NOMO-1 (cell line): ENCODE results near the gene CACNG5.

Experiments
- DNase-seq, 2 experiments: peaks; one replicate each; lab custom pipeline; 2025; ENCODE audit not compliant: unreplicated experiment in 2 of 2; lab: John Stamatoyannopoulos, UW

Gene CACNG5

GRCh38 chr17:66819466-66819865 lies 15.5 kb upstream of the CACNG5 start:
- no peak for DNase-seq

GRCh38 chr17:66822009-66822408 lies 12.9 kb upstream of the CACNG5 start:
- DNase-seq: no peak

- DNase-seq: no peak
These were observed 8.1 kb upstream of the CACNG5 start for GRCh38 chr17:66826856-66827255.

- DNase-seq: peak in 1 of 2 experiments; percentile 1
These were observed 5.5 kb upstream of the CACNG5 start for GRCh38 chr17:66829386-66829864.

GRCh38 chr17:66829883-66830282 lies 5.0 kb upstream of the CACNG5 start:
- DNase-seq: no peak

- no peak for DNase-seq
These were observed 4.5 kb upstream of the CACNG5 start for GRCh38 chr17:66830451-66830850.

GRCh38 chr17:66831383-66832210 lies 3.3 kb upstream of the CACNG5 start:
- no peak for DNase-seq

- no peak for DNase-seq
These were observed 1.7 kb upstream of the CACNG5 start for GRCh38 chr17:66833201-66833600.

- no peak for DNase-seq
These were observed 445 bp upstream of the CACNG5 start for GRCh38 chr17:66834426-66834918.

GRCh38 chr17:66835476-66835875 lies 559 bp downstream of the CACNG5 start:
- DNase-seq: no peak

- DNase-seq: no peak
These were observed 1.4 kb downstream of the CACNG5 start for GRCh38 chr17:66836063-66837005.

- DNase-seq: no peak
These were observed 2.3 kb downstream of the CACNG5 start for GRCh38 chr17:66837226-66837625.

- DNase-seq: no peak
These were observed 3.2 kb downstream of the CACNG5 start for GRCh38 chr17:66837885-66838665.

GRCh38 chr17:66839616-66840015 lies 4.7 kb downstream of the CACNG5 start:
- no peak for DNase-seq

GRCh38 chr17:66840061-66840460 lies 5.1 kb downstream of the CACNG5 start:
- DNase-seq: no peak

GRCh38 chr17:66841328-66841727 lies 6.4 kb downstream of the CACNG5 start:
- DNase-seq: no peak

GRCh38 chr17:66841744-66842143 lies 6.8 kb downstream of the CACNG5 start:
- no peak for DNase-seq

- no peak for DNase-seq
These were observed 7.6 kb downstream of the CACNG5 start for GRCh38 chr17:66842505-66842904.

GRCh38 chr17:66842959-66843358 lies 8.0 kb downstream of the CACNG5 start:
- DNase-seq: no peak

GRCh38 chr17:66843627-66844026 lies 8.7 kb downstream of the CACNG5 start:
- DNase-seq: no peak

- no peak for DNase-seq
These were observed 12.8 kb downstream of the CACNG5 start for GRCh38 chr17:66847704-66848103.
